Prostate gland (tissue), 2 donors: ENCODE results near the gene ENTREP1. TPM values are rescaled to one million over a fixed set of nuclear protein-coding genes. Genes with fewer than 3 reads are reported as not detected.

Source experiments
- DNase-seq: peaks from one replicate; pipeline ENCODE4 v3.0.0-alpha.2; 2019; ENCODE audit warnings: low spot score
- H3K27ac ChIP-seq, 2 donors: fragments of 200-600 bp; sonication (generic); 2 replicates each; pipeline ENCODE4 v1.5.1; 2017 to 2019
- H3K27me3 ChIP-seq: fragments of 200-600 bp; sonication (generic); replicated peaks from 2 replicates; pipeline ENCODE4 v1.5.1; 2019; ENCODE audit not compliant: insufficient read depth
- H3K36me3 ChIP-seq, 2 donors: fragments of 200-600 bp; sonication (generic); 1 replicate in 1 of 2; 2 replicates in 1 of 2; pipeline versions ENCODE4 v1.5.1 to v1.8.1; 2017 to 2019
- H3K4me1 ChIP-seq: fragments of 200-600 bp; sonication (generic); replicated peaks from 2 replicates; pipeline ENCODE4 v1.5.1; 2019
- H3K4me3 ChIP-seq, 2 donors: fragments of 200-600 bp; sonication (generic); 2 replicates each; pipeline ENCODE4 v1.5.1; 2017 to 2019
- H3K9me3 ChIP-seq: fragments of 200-600 bp; sonication (generic); 2 replicates; pipeline ENCODE4 v1.5.1; 2017
- POLR2A ChIP-seq: fragments of 450-650 bp; IDR thresholded peaks from one replicate; pipeline ENCODE4 v1.6.1; 2016; ENCODE audit warnings: antibody characterized with exemption, mild to moderate bottlenecking
- POLR2AphosphoS5 ChIP-seq: sonication (generic); formaldehyde crosslinking; IDR thresholded peaks from one replicate; pipeline ENCODE4 v1.6.1; 2017; ENCODE audit warnings: antibody characterized with exemption
- WGBS: methylation state at CpG from one replicate; pipeline ENCODE4 v1.1.5; 2018; 5-methylcytosine and 5-hydroxymethylcytosine counted together
- intact Hi-C: fragments of 100-400 bp; cut with DNase I; formaldehyde crosslinking; loops from one replicate; pipeline ENCODE4 v1.14.2; 2022
- total RNA-seq, 2 donors: library from RNA; depleted of rRNA; stranded (reverse); fragments of >200 nt; gene quantifications; one replicate each; pipeline ENCODE4 v1.1.0, GENCODE V29; 2016
- TF ChIP-seq, protein P1 (sequence below), 4 experiments: fragments of 200-600 bp in 2 of 4; fragments of 450-650 bp in 2 of 4; sonication (generic) in 2 of 4; IDR thresholded peaks; 1 replicate in 3 of 4; 2 replicates in 1 of 4; pipeline ENCODE4 v1.5.1; 2016 to 2019; ENCODE audit warnings: antibody characterized with exemption in 4 of 4, mild to moderate bottlenecking in 2 of 4, moderate library complexity in 2 of 4

Gene ENTREP1
- total RNA-seq, 2 donors from 2014 or later, result 10.2 to 32.8 TPM

DNA sequence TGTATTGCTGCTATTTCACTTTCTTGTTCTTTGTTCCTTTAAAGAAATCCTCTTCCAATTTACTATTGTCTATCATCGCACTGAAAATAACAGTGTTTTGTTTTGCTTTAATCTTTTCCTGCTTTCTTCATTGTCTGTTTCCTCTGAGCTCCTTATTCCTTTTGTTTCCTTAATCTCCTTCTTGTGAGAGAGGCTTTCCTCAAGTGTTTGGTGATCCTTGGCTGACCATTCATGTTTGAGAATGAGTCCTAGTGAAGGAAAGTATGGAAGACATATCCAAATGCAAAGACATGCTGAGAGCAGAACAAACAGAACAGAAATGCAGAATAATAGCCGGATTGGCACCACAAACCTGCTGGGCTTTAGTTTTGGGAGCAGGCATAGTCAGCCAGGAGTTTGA, 42.0 kb upstream of the ENTREP1 start:
- no peak for DNase-seq
- intact Hi-C loops, result no loop called here
- no peaks in the 10 kb centered on the region for H3K36me3 ChIP-seq
- no peaks in the 10 kb centered on the region for H3K27me3 ChIP-seq
- TF ChIP-seq POLR2AphosphoS5, result no peak
- TF ChIP-seq POLR2A, result no peak
- TF ChIP-seq, protein P1, sequence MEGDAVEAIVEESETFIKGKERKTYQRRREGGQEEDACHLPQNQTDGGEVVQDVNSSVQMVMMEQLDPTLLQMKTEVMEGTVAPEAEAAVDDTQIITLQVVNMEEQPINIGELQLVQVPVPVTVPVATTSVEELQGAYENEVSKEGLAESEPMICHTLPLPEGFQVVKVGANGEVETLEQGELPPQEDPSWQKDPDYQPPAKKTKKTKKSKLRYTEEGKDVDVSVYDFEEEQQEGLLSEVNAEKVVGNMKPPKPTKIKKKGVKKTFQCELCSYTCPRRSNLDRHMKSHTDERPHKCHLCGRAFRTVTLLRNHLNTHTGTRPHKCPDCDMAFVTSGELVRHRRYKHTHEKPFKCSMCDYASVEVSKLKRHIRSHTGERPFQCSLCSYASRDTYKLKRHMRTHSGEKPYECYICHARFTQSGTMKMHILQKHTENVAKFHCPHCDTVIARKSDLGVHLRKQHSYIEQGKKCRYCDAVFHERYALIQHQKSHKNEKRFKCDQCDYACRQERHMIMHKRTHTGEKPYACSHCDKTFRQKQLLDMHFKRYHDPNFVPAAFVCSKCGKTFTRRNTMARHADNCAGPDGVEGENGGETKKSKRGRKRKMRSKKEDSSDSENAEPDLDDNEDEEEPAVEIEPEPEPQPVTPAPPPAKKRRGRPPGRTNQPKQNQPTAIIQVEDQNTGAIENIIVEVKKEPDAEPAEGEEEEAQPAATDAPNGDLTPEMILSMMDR (IDR thresholded peaks at IDR 0.05), result no peak
- WGBS, result 69% methylated on average over 2 of the region's 2 CpGs
- H3K9me3 ChIP-seq, result no peaks in the 10 kb centered on the region
- no peaks in the 10 kb centered on the region for H3K4me1 ChIP-seq
- H3K4me3 ChIP-seq, result no peak overlapping the region
- H3K27ac ChIP-seq, result no peak overlapping the region

DNA sequence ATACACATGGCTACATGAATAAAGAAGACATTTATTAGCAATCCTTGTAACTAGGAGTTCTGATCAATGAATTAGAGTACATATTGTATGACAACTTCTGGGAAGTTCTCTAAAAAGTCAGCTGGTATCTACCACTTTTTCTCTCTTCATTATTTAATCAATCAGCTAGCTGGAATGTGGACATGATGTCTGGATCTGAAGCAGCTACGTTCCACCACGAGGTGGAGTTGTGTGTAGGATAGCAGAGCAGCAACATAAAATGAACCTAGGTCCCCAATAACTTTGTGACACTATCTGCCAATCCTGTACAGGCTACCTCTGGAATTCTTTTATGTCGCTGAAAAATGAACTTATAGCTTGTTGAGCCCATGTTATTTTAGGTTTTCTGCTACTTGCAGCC, 32.9 kb upstream of the ENTREP1 start:
- DNase-seq, result no peak
- 92% methylated on average over 3 of the region's 3 CpGs for WGBS
- intact Hi-C loops, result no loop called here
- H3K9me3 ChIP-seq, result no peaks in the 10 kb centered on the region
- TF ChIP-seq POLR2AphosphoS5, result no peak
- TF ChIP-seq, protein P1 (IDR thresholded peaks at IDR 0.05), result no peak
- no peaks in the 10 kb centered on the region for H3K27me3 ChIP-seq
- H3K4me3 ChIP-seq, result no peak overlapping the region
- H3K27ac ChIP-seq, result no peak overlapping the region
- H3K36me3 ChIP-seq, result no peaks in the 10 kb centered on the region
- no peaks in the 10 kb centered on the region for H3K4me1 ChIP-seq

DNA sequence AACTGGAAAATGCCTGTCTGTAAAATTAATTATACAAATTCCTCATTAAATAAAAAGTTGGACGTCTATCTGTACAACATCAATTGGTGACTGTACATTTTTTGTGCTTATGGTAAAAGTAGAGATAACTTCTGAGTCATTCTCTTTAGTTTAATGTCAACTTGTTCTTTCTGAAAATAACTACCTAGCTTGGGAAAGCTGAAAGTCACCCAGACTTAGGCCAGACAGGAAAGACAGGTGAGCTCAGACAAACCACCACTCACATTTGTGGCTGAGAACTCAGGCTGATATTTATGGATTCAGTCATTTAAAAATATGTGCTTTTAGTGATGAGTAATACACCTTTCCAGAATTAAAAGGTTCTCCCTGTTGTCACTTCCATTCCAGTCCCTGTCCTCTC, 31.9 kb upstream of the ENTREP1 start:
- Histone ChIP-seq H3K36me3 (no peaks in the 10 kb centered on the region), H3K9me3 (no peaks in the 10 kb centered on the region), H3K4me1 (no peaks in the 10 kb centered on the region), H3K27me3 (no peaks in the 10 kb centered on the region), H3K27ac (no peak overlapping the region), H3K4me3 (no peak overlapping the region)
- no peak for DNase-seq
- 22% methylated on average over 1 of the region's 1 CpG for WGBS
- intact Hi-C loops, result no loop called here
- TF ChIP-seq, protein P1 (IDR thresholded peaks at IDR 0.05), result no peak
- no peak for TF ChIP-seq POLR2A

DNA sequence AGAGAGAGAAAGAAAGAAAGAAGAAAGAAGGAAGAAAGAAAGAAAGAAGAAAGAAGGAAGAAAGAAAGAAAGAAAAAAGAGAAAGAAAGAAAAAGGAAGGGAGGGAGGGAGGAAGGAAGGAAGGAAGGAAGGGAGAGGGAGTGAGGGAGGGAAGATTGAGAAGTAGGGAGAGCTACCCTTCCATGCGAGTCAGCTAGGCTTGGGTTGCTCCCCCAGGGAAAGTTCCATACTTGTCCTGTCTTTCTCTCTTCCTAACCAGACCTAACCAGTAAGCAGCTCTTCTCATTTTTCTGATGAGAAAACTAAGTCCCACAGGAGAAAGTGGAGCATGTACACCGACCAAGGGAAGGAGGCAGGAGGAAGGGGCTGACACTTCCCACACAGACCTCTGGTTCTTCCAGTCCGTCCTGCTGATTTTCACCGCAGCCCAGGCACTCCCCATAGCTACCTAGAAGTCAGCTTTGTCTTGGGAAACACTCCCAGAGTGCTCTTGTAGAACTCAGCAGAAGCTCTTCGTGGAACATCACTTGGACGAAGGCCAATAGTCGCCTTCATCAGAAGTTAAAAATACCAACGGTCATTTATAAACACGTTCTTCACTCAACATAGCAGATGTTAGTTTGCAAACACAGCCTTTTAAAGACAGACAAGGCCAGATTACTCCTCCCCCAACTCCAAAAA, 29.0 kb upstream of the ENTREP1 start:
- H3K27ac ChIP-seq, result no peak overlapping the region
- H3K36me3 ChIP-seq, result no peaks in the 10 kb centered on the region
- 34% methylated on average over 9 of the region's 9 CpGs for WGBS
- no peak for TF ChIP-seq POLR2A
- no peak for TF ChIP-seq POLR2AphosphoS5
- TF ChIP-seq, protein P1 (IDR thresholded peaks at IDR 0.05), result no peak
- no peaks in the 10 kb centered on the region for H3K9me3 ChIP-seq
- no peaks in the 10 kb centered on the region for H3K27me3 ChIP-seq
- no peak for DNase-seq
- no peak overlapping the region for H3K4me3 ChIP-seq
- intact Hi-C loops, result no loop called here
- no peaks in the 10 kb centered on the region for H3K4me1 ChIP-seq

DNA sequence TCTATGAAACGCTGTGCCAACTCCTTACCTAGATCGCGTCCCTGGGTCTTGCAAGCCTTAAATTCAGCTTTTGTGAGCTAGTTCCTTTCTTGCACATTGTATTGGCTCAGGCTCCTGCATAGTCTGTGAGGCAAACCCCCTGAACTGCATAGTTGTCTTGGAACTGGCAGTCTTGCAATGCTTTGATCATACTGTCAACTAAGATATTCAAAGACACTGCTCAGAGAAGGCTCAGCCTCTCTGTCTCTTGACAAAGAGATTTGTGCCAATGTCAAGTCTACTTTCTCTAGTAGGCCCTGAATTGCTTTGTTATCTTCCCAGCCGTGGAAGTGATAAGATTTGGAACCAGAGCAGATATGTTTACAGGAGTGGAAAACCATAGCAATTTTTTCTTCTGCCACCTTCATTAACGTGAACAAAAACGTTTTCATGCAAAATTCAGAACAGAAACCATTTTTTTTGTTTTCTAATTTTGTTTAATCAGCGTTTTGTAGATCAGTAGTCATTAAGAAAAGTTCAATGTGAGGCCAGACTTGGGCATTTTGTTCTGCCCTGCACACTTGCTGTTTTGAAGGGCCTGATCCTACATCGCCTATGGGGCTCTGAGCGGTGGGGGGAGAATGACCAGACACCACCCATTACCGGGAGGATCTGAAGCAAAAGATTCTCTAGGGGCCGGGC, 27.6 kb upstream of the ENTREP1 start:
- TF ChIP-seq POLR2AphosphoS5 (no peak), POLR2A (no peak)
- TF ChIP-seq, protein P1 (IDR thresholded peaks at IDR 0.05), result no peak
- H3K27ac ChIP-seq, result no peak overlapping the region
- H3K27me3 ChIP-seq, result no peaks in the 10 kb centered on the region
- 65% methylated on average over 11 of the region's 11 CpGs for whole genome bisulfite sequencing
- intact Hi-C loops, result no loop called here
- DNase-seq, result no peak
- H3K36me3 ChIP-seq, result no peaks in the 10 kb centered on the region
- H3K4me3 ChIP-seq, result no peak overlapping the region
- H3K4me1 ChIP-seq, result no peaks in the 10 kb centered on the region
- no peaks in the 10 kb centered on the region for H3K9me3 ChIP-seq
